Fibroblast of upper back skin (primary cell): ENCODE data around the gene GALE.
"Not testable (repeated sequence)": the region's sequence is repeated elsewhere in the genome, so short reads cannot be mapped to it uniquely, and the experiment has no call there.

Experiments
- DNase-seq: peaks from one replicate; pipeline ENCODE4 v3.0.0-alpha.2; 2013

GALE gene

DNA sequence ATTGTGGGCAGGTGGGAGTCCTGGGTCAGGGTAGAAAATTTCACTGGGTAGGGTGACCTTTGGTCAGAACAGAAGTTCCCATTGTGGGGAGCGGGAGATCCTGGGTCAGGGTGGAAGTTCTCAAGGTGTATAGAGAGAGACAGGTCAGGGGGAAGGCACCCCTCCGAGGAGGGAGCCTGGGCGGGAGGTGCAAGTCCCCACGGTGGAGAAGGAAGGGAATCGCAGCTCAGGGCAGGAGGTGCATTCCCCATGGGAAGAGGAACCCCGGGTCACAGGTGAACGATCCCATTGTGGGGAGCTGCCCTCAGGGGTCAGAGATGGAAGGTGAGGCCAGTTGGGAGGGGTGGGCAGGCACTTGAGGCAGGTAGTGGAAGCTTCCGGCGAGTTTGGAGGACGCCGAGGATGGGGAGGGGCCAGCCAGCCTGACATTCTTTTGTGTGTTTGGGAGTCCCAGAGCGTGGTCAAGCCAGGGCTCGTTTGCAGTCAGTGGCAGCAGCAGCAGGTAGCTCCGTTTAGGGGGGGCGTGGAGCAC is 9.0 kb downstream of the GALE start:
- no peak for DNase-seq

DNA sequence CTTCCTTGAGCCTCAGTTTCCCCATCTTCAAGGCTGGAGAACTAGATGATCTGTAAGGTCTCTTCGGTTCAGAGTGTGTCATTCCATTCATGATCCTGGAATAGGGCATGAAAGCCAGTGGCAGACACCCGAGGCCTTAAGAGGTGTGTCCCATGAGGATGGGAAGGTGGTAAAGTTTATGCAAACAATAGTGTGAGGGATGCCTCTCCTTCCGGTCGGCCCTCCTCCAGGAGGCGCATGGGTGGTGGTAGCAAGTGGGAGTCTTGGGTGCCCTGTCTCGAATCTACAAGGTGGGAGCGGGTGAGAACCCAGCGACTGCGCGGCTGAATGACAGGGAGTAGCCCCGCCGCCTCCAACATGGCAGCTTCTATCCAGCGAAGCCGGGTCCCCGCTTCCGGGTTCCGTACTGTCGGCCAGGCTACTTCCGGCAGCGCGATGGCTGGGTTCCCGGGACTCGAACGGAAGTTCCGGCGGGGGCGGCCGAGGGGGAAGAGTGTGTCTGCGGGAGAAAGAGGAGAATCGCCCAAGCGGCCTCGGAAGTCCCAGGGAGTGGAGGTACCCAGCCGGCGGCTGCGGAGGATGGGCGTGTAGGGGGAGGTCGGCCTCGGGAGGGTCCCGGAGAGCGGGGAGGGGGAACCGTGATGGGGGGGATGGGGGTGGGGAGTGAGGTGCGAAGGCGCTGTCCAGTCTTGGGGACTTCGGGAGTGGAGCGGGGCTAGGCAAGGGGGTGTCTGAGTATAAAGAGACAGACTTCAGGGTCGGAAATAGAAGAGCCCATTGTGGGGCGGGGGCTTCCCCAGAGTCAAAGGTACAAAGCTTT is 9.6 kb downstream of the GALE start, which contains the start of gene LYPLA2:
LYPLA2 (plus strand) TSS at position 450 of the 820 bp plus-strand sequence. CDS start 1,538 bp downstream, outside the sequence.
- peak; percentile 90 for DNase-seq

- no peak for DNase-seq
These were observed 11.9 kb downstream of the GALE start for GRCh38 chr1:23788695-23789094.

GRCh38 chr1:23787701-23788100 is 12.9 kb downstream of the GALE start:
- DNase-seq: no peak

- DNase-seq: no peak
These were observed 15.7 kb downstream of the GALE start for GRCh38 chr1:23784846-23785245.

DNA sequence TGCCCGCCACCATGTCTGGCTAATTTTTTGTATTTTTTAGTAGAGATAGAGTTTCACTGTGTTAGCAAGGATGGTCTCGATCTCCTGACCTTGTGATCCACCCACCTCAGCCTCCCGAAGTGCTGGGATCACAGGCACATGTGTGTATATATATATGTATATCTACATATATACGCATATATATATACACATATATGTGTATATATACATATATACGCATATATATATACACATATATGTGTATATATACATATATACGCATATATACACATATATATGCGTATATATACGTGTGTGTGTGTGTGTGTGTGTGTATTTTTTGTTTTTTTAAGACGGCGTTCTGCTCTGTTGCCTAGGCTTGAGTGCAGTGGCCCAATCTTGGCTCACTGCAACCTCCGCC is 17.4 kb downstream of the GALE start:
- not testable (repeated sequence) for DNase-seq

- peak; percentile 49 for DNase-seq
These were observed 20.7 kb downstream of the GALE start for GRCh38 chr1:23779826-23780371.

GRCh38 chr1:23777979-23778814 is 22.4 kb downstream of the GALE start, which contains the start of gene PITHD1:
TSS of gene PITHD1 (plus strand) at chr1:23778418. CDS start at chr1:23778516, 98 bp downstream.
- DNase-seq: peak; percentile 77

DNA sequence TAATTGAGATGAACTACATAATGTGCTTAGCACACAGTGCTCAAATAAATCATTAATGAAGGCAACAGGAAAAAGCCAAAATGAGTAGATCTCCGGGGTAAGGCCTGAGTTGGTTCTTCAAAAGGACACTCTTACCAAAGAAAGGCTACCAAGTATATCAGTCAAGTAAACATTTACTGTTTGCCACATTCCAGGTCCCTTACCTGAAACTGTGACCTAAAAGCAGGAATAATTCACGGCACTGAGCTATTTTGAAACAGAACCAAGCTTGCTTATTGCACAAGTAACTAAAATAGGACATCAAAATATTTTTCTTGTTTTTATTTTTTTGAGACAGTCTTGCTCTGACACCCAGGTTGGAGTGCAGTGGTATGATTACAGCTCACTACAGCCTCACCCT is 24.3 kb downstream of the GALE start:
- no peak for DNase-seq

DNA sequence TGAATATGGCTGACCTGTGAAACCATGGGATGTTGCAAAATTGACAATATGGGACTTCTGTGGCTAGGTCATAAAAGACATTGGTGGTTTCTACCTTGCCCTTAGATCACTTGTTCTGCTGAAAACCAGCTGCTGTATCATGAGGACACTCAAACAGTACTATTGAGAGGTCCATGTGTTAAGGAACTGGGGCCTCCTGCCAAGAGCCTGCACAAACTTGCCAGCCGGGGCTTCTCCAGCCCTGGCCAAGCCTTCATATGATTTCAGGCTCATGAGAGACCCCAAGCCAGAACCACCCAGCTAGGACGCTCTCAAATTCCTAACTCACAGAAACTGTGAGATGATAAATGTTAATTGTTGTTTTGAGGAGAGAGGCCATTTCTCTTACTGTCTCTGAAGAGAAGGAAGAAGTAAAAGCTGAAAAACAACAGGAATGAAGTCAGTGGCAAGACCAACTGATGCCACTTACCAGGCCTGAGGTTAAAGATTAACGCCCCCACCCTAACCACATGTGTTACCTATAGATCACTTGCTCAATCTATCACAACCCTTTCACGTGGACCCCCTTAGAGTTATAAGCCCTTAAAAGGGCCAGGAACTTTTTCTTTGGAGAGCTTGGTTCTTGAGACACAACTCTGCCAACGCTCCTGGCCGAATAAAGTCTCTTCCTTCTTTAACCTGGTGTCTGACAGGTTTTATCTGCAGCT is 26.2 kb downstream of the GALE start:
- DNase-seq: no peak

DNA sequence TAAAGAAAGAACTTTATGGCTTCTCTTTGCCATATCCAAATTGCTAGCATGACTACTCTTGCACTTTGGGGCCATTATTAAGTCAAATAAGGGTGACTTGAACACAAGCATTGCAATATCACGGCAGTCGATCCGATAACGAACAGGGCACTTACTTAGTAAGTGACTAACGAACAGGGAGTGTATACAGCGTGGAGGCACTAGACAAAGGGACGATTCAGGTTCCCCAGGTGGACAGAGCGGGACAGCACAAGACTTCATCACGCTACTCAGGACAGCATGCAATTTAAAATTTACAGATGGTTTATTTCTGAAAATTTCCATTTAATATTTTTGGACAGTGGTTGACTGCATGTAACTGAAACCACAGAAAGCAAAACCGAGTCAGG is 27.7 kb downstream of the GALE start:
- no peak for DNase-seq

DNA sequence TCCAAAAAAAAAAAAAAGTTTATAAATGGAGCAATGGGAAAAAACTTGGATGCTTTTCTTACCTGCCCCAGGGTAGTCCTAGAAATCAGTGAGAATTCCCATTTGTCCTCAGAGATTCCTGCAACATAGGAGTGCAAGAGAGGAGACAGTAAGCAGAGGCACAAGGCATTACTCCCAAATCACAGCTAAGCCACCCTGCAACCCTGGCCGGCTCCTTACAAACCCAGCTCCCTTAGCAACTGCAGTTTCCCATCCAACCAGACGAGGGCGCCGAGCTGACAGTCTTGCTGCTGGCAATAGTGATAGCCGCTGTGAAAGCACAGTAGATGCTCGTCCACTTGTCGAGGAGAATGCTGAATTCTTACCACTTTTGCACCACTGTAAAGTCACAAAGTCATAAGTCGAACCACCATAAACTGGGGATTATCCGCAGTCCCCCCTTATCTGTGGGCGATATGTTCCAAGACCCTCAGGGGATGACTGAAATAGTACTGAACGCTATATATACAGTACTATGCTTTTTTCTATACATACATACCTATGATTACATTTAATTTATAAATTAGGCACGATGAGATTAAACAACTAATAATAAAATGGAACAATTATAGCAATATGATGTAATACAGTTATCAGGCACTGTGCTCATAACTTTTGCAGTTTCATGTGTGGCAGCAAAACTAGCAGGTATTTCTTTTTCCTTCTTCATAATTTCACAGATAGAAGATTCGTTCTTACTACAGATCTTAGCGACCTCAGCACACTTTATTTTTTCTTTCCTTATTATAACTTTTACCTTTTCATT is 28.3 kb downstream of the GALE start:
- DNase-seq: peak; percentile 73

DNA sequence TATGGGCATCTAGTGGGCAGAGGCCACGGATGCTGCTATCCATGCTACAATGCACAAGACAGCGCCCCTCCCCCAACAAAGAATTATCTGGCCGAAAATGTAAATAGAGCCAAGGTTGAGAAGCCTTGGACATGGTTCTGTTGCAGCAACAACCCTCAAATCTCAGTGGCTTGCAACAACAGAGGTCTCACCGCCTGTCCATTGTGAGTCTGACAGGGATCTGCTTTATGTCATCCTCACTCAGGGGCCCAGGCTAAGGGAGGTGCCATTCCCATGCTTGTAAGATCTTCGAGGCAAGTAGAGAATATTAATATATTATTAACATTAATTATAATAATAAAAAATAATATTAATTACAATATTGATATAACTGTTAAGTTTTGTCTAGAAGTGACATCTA is 31.8 kb downstream of the GALE start:
- no peak for DNase-seq

DNA sequence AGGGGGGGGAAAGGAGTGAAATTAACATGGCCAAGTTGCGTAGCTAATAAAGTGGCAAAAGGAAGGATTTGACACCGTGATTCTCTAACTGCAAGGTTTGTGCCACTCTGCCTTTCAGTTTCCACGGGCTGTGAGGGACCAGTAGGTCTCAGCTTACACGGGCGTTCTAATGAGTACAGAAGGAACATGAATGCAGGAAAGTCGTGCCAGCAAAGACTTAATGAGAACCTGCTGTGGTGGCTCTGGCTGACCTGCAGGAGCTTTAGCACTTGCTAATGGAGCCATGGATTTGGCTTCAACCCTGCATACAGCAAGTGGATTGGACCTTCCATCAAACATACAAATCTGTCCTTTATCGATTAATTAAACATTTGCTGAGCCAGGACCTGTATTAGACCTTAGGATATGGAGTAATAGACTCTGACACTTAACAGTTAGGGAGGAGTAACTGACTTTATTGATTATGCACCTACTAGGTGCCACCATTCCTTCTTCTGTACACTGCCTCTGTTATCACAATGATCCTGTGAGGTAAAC is 37.4 kb downstream of the GALE start:
- DNase-seq: no peak

- DNase-seq: no peak
These were observed 41.3 kb downstream of the GALE start for GRCh38 chr1:23759277-23759676.

GRCh38 chr1:23757812-23758211 is 42.7 kb downstream of the GALE start:
- no peak for DNase-seq

GRCh38 chr1:23756676-23757075 is 43.9 kb downstream of the GALE start:
- peak; percentile 17 for DNase-seq

DNA sequence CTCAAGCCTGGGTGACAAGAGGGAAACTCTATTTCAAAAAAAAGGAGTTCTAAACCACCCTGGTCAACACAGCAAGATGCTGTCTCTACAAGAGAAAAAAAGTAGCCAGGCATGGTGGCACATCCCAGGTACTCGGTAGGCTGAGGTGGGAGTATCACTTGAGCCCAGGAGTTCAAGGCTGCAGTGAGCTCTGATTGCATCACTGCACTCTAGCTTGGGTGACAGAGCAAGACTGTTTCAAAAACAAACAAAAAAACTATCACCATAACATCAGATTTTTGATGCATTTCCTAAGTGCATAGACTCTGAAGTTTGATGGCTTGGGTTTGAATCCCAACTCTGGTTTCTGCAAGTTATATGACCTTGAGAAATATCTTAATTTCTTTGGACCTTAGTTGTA is 47.6 kb downstream of the GALE start:
- DNase-seq: no peak

DNA sequence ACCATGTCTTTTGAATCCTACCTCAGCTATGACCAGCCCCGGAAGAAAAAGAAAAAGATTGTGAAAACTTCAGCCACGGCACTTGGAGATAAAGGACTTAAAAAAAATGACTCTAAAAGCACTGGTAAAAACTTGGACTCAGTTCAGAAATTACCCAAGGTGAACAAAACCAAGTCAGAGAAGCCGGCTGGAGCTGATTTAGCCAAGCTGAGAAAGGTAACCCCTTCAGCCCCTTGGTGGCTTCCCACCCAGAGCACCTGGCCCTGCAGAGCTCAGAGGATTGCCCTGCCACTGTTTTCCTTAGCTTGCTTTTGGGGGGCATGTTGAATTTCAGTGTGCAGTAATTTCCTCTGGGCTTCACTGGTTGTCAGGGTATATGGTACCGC is 48.7 kb downstream of the GALE start:
- DNase-seq: no peak

DNA sequence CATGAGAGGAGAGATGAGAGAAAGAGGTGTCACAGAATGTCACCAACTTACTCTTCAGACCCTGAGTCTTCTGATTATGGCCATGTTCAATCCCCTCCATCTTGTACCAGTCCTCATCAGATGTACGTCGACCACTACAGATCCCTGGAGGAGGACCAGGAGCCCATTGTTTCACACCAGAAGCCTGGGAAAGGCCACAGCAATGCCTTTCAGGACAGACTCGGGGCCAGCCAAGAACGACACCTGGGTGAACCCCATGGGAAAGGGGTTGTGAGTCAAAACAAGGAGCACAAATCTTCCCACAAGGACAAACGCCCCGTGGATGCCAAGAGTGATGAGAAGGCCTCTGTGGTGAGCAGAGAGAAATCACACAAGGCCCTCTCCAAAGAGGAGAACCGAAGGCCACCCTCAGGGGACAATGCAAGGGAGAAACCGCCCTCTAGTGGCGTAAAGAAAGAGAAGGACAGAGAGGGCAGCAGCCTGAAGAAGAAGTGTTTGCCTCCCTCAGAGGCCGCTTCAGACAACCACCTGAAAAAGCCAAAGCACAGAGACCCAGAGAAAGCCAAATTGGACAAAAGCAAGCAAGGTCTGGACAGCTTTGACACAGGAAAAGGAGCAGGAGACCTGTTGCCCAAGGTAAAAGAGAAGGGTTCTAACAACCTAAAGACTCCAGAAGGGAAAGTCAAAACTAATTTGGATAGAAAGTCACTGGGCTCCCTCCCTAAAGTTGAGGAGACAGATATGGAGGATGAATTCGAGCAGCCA is 49.3 kb downstream of the GALE start:
- peak; percentile 43 for DNase-seq

DNA sequence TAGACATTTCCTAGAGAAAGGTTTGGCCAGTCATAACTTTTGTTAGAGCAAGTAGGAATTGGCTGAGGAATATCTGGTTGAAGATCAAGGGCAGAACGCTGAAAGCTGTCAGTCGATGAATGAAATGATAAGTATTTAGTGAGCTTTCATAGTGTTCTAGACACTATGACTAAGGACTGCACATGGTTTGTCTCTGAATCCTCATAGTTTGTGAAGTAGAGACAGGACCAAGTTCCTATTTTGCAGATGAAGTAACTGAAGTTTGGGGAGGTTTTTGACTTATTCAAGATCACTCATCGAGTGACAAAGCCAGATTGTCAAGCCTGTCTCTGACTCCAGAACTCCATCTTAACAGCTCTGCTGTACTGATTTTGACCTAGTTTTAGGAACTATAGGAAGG is 52.5 kb downstream of the GALE start:
- DNase-seq: no peak
